HEK293 (cell line): ENCODE measurements around the gene NAALADL2.

ENCODE experiments used
- GLIS2 ChIP-seq: fragments of 450-650 bp; formaldehyde crosslinking; IDR thresholded peaks from 2 replicates; pipeline ENCODE4 v1.5.1; 2016; ENCODE audit warnings: missing biosample characterization, missing genetic modification characterization
- TRIM28 ChIP-seq: IDR thresholded peaks from 2 replicates; pipeline ENCODE4 v1.6.1; 2011; ENCODE audit warnings: low read length, control low read depth, borderline replicate concordance
- ZNF274 ChIP-seq, 2 experiments: fragments of 200-500 bp in 1 of 2; fragments of 450-650 bp in 1 of 2; sonication (Bioruptor generic) in 1 of 2; formaldehyde crosslinking in 1 of 2; IDR thresholded peaks; 2 replicates each; pipeline versions ENCODE4 v1.5.1 to v1.6.1; 2014 to 2016; ENCODE audit warnings: borderline replicate concordance in 1 of 2, inconsistent platforms in 1 of 2, low read length in 1 of 2, missing biosample characterization in 1 of 2, missing genetic modification characterization in 1 of 2

DNA sequence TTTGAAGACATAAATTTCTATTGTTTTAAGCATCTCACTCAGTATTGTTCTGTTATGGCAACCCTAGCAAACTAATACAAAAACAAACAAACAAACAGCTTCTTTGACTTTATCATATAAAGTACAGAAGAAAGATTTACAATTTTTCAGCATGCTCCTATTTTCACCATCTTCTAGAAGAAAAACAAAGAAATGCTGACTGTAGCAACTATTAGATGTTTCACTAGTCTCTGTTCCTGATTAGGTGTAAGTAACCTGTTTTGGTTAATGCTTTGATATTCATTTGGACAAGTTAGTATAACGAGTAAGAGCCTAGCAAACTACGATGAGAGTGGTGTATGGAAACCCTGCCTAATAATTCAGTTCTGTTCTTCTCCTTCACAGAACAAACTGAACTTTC lies 478.5 kb downstream of the NAALADL2 start:
- TF ChIP-seq GLIS2 (tag by site-specific recombination) (no peak), ZNF274 (IDR thresholded peaks at IDR 0.05; ENCODE audit: low read length) (no peak), ZNF274 (tag by site-specific recombination; IDR thresholded peaks at IDR 0.05; ENCODE audit: borderline replicate concordance) (no peak), TRIM28 (no peak)
